ENCODE measurements around the gene NRDC. TPM values are rescaled to one million over a fixed set of nuclear protein-coding genes. Genes with fewer than 3 reads are reported as not detected.

The NRDC gene
- total and polyA plus RNA-seq, 2 of the 8 experiments (the other 6 are each of a cell fraction or from before 2014, with no cell fraction given), result 70.2 to 182 TPM

DNA sequence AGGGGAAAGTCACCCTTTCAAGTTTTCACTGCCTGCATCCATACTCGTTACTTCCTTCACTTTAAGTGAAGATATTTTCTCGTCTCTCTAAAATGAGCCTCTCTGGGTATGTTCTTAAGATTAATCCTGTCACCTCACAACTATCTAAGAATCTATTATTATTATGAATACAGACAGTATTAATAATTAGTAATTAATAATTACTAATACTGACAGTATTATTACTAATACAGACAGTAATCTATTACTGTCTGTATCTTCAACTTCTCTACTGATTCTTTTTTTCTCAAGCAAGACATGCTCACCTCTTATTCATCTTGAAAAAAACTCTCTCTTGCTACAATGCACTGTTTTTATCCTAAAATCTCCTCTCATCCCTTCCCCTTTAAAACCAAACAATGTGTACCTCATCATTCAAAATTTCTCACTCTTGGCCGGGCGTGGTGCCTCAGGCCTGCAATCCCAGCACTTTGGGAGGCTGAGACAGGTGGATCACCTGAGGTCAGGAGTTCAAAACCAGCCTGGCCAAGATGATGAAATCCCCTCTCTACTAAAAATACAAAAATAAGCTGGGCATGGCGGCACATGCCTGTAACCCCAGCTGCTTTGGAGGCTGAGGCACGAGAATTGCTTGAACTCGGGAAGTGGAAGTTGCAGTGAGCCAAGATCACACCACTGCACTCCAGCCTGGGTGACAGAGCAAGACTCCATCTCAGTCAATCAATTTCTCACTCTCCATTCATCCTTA lies 7.8 kb downstream of the NRDC start:
- H2BK120ac ChIP-seq (replicated peaks; ENCODE audit: low read depth, low read length), result no peak overlapping the region
- H3K27ac ChIP-seq (ENCODE audit: low read depth, low read length), result no peak overlapping the region
- CTCF ChIA-PET (ENCODE audit: partially characterized antibody), result no interaction called here
- H2BK12ac ChIP-seq (ENCODE audit: low read depth, low read length), result no peak overlapping the region
- no peak overlapping the region for H4K91ac ChIP-seq (replicated peaks; ENCODE audit: insufficient read length, low read length)
- H4K8ac ChIP-seq (ENCODE audit: extremely low read depth, insufficient read depth, low read length), result no peak overlapping the region
- no peak overlapping the region for H2BK20ac ChIP-seq (ENCODE audit: low read length)
- no peak overlapping the region for H3K4me2 ChIP-seq (ENCODE audit: insufficient read depth in 1 of 2, low read depth in 2 of 2, low read length in 2 of 2)
- no peak overlapping the region for H3K4ac ChIP-seq (replicated peaks; ENCODE audit: insufficient read length, low read depth, low read length)
- peaks cover 8 to 98% of the 10 kb centered on the region in 2 experiments for H3K79me2 ChIP-seq (ENCODE audit: control insufficient read depth in 1 of 2, insufficient read depth in 2 of 2, low read length in 2 of 2)
- H3K4me1 ChIP-seq (replicated peaks in 1 of 4; ENCODE audit: control insufficient read depth in 3 of 4, insufficient read depth in 4 of 4, low read length in 3 of 4), result peaks cover 0 to 3% (median 0%) of the 10 kb centered on the region in 4 experiments; a peak in 2 of 7 replicates
- H3K27me3 ChIP-seq (replicated peaks in 1 of 4; ENCODE audit: control insufficient read depth in 3 of 4, extremely low read depth in 1 of 4, insufficient read depth in 3 of 4, low read length in 3 of 4), result no peaks in the 10 kb centered on the region
- H4K5ac ChIP-seq (ENCODE audit: insufficient read length, low read depth, low read length), result no peak overlapping the region
- TF ChIP-seq CEBPB (IDR thresholded peaks at IDR 0.05; ENCODE audit: low read depth, low read length), result no peak
- TF ChIP-seq CBX5 (IDR thresholded peaks at IDR 0.05; ENCODE audit: low read depth, low read length), result no peak
- no peak for TF ChIP-seq SP2 (IDR thresholded peaks at IDR 0.05; ENCODE audit: low read length)
- TF ChIP-seq BCL11A (IDR thresholded peaks at IDR 0.05; ENCODE audit: low read depth in 2 of 2, low read length in 2 of 2), result no peak
- TF ChIP-seq TAF1 (IDR thresholded peaks at IDR 0.05; ENCODE audit: low read depth, low read length), result no peak
- no peak for TF ChIP-seq PHF8 (conservative IDR thresholded peaks at IDR 0.05; ENCODE audit: low read depth, low read length)
- TF ChIP-seq SUZ12 (IDR thresholded peaks at IDR 0.05; ENCODE audit: low read length), result no peak
- no peak for TF ChIP-seq NANOG (IDR thresholded peaks at IDR 0.05; ENCODE audit: insufficient read depth, low read depth, low read length, poor library complexity, severe bottlenecking)
- no peak overlapping the region for H3K4me3 ChIP-seq (ENCODE audit: extremely low read depth in 1 of 4, insufficient read depth in 2 of 4, low read depth in 3 of 4, low read length in 4 of 4)
- H3K14ac ChIP-seq (ENCODE audit: insufficient read length), result no peak overlapping the region
- FAIRE-seq (no peak), DNase-seq (ENCODE audit: low read depth in 1 of 2, low spot score in 2 of 2) (no peak)
- no peak overlapping the region for H3K23ac ChIP-seq (ENCODE audit: insufficient read length)
- H2AK5ac ChIP-seq (ENCODE audit: low read depth, low read length), result no peak overlapping the region
- H2AFZ ChIP-seq (ENCODE audit: low read length), result no peak overlapping the region
- H2BK5ac ChIP-seq (ENCODE audit: low read depth, low read length), result no peak overlapping the region
- H3K23me2 ChIP-seq (ENCODE audit: low read depth, low read length), result no peaks in the 10 kb centered on the region
- H3K79me1 ChIP-seq (ENCODE audit: low read depth, low read length), result peaks cover 3% of the 10 kb centered on the region; the same call in 1 of the 2 replicates
- WGBS, 2 experiments (ENCODE audit: extremely low coverage in 1 of 2, insufficient coverage in 1 of 2, insufficient read length in 1 of 2, insufficient replicate concordance in 2 of 2, low coverage in 1 of 2, low lambda C conversion rate in 2 of 2, missing lambda C conversion rate in 1 of 2), result 92% methylated on average over 7 of the region's 7 CpGs; no CpG with 5 or more reads in 1 of the 2 experiments
- H3K36me3 ChIP-seq (ENCODE audit: control insufficient read depth in 2 of 4, insufficient read depth in 4 of 4, low read length in 3 of 4), result no peaks in the 10 kb centered on the region; a peak in 1 of 8 replicates
- H3K9ac ChIP-seq (replicated peaks in 1 of 4; ENCODE audit: extremely low read depth in 1 of 4, low read depth in 3 of 4, low read length in 3 of 4), result no peak overlapping the region
- H3K18ac ChIP-seq (ENCODE audit: extremely low read depth, low read length), result no peak overlapping the region
- no peak overlapping the region for H3K56ac ChIP-seq (replicated peaks; ENCODE audit: insufficient read length, low read depth, low read length)
- no peaks in the 10 kb centered on the region for H3K9me3 ChIP-seq (ENCODE audit: insufficient read depth in 2 of 2, low read depth in 1 of 2, low read length in 1 of 2)
- peaks cover 0 to 3% of the 10 kb centered on the region in 2 experiments for H4K20me1 ChIP-seq (replicated peaks in 1 of 2; ENCODE audit: control insufficient read depth in 1 of 2, insufficient read depth in 2 of 2, low read length in 2 of 2)
- POLR2A ChIA-PET (ENCODE audit: partially characterized antibody), result interaction anchor here (1.0 to 4.4 kb wide), 3 partner anchors 8 to 11 kb away, joined by 5 to 17 read pairs (median 9); partner anchors contain the start of gene NRDC
- H2BK15ac ChIP-seq (ENCODE audit: low read length), result no peak overlapping the region

Measured in H1 (cell line).